Gastroesophageal sphincter (tissue), 3 donors: Measurements from ENCODE around the gene LENG8.

Source experiments
- CTCF ChIP-seq, 4 experiments: fragments of 200-600 bp in 2 of 4; fragments of 450-650 bp in 2 of 4; sonication (generic) in 1 of 4; IDR thresholded peaks; one replicate each; pipeline ENCODE4 v1.5.1; 2017 to 2019; ENCODE audit warnings: antibody characterized with exemption in 4 of 4, mild to moderate bottlenecking in 2 of 4, moderate library complexity in 2 of 4
- POLR2A ChIP-seq, 2 donors: fragments of 450-650 bp; IDR thresholded peaks; one replicate each; pipeline ENCODE4 v1.6.1; 2017; ENCODE audit warnings: antibody characterized with exemption in 2 of 2, mild to moderate bottlenecking in 2 of 2, moderate library complexity in 1 of 2
- POLR2AphosphoS5 ChIP-seq: sonication (generic); formaldehyde crosslinking; IDR thresholded peaks from one replicate; pipeline ENCODE4 v1.6.1; 2017; ENCODE audit warnings: antibody characterized with exemption

- TF ChIP-seq CTCF (IDR thresholded peaks at IDR 0.05), result no peak
- no peak for TF ChIP-seq POLR2A (IDR thresholded peaks at IDR 0.05)
- TF ChIP-seq POLR2AphosphoS5, result no peak
Observed at GRCh38 chr19:54470991-54471782, 22.2 kb downstream of the LENG8 start.
